Stimulated activated naive CD8-positive, alpha-beta T cell treated with anti-CD3 and anti-CD28 coated beads, Interleukin-15, amount 100 ng/mL, for 72 hours (primary cell): ENCODE results near the gene AP3B2.

ENCODE experiments used
- ATAC-seq: fragments of 150-1000 bp; cut with Tn5 transposase; 2 replicates; pipeline ENCODE4 v1.10.0; 2021; ENCODE audit warnings: mild to moderate bottlenecking, moderate library complexity
- DNase-seq, 2 donors: peaks; one replicate each; pipeline ENCODE4 v3.0.0; 2021 to 2022
- H3K27ac Mint-ChIP-seq, 2 donors: one replicate each; pipeline ENCODE4 v1.8.0; 2022; ENCODE audit warnings: mild to moderate bottlenecking in 2 of 2, mixed read lengths in 2 of 2, moderate library complexity in 2 of 2
- H3K27me3 Mint-ChIP-seq: one replicate; pipeline ENCODE4 v1.8.0; 2022; ENCODE audit warnings: mixed read lengths
- H3K4me1 Mint-ChIP-seq: one replicate; pipeline ENCODE4 v1.8.0; 2022; ENCODE audit warnings: mild to moderate bottlenecking, mixed read lengths
- H3K4me3 Mint-ChIP-seq, 2 donors: one replicate each; pipeline ENCODE4 v1.8.0; 2022; ENCODE audit warnings: mild to moderate bottlenecking in 2 of 2, mixed read lengths in 2 of 2, moderate library complexity in 1 of 2
- H3K9me3 Mint-ChIP-seq, 2 donors: one replicate each; pipeline ENCODE4 v1.8.0; 2022; ENCODE audit warnings: mixed read lengths in 2 of 2

Gene AP3B2, protein sequence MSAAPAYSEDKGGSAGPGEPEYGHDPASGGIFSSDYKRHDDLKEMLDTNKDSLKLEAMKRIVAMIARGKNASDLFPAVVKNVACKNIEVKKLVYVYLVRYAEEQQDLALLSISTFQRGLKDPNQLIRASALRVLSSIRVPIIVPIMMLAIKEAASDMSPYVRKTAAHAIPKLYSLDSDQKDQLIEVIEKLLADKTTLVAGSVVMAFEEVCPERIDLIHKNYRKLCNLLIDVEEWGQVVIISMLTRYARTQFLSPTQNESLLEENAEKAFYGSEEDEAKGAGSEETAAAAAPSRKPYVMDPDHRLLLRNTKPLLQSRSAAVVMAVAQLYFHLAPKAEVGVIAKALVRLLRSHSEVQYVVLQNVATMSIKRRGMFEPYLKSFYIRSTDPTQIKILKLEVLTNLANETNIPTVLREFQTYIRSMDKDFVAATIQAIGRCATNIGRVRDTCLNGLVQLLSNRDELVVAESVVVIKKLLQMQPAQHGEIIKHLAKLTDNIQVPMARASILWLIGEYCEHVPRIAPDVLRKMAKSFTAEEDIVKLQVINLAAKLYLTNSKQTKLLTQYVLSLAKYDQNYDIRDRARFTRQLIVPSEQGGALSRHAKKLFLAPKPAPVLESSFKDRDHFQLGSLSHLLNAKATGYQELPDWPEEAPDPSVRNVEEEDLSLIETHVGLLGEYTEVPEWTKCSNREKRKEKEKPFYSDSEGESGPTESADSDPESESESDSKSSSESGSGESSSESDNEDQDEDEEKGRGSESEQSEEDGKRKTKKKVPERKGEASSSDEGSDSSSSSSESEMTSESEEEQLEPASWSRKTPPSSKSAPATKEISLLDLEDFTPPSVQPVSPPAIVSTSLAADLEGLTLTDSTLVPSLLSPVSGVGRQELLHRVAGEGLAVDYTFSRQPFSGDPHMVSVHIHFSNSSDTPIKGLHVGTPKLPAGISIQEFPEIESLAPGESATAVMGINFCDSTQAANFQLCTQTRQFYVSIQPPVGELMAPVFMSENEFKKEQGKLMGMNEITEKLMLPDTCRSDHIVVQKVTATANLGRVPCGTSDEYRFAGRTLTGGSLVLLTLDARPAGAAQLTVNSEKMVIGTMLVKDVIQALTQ

DNA sequence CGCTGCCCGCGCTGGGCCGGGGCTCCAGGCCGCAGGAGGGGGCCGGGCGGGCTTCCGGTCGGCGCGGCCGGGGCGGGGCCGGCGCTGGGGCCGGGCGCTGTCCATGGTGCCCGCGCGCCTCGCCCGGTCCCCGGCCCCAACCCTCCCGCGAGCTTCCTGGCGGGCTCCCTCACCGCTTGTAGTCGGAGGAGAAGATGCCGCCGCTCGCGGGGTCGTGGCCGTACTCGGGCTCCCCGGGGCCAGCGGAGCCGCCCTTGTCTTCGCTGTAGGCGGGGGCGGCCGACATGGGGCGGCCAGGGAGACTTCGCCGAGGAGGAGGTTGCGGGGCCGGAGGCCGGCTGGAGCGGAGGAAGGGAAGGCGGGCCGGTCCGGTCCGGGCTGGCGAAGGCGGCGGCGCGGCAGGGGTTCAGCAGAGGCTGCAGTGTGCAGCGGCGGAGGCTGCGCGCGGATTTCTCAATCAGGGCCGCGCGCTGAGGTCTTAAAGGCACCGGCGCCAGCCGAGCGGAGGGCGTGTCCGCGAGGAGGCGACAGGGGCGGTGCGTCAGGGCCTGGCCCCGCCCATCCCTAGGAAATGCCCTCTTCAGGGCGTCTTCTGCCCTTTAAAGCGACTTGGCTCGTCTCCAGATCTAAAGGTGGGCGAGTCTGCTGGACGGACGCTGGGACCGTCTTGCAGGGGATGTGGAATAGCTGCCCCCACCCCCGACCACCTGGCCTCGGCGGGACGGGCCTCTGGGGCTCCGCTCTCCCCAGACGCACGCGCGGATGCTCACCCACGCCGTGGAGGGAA, at the start of gene AP3B2:
TSS of gene AP3B2 (minus strand) at position 455 of the 787 bp plus-strand sequence. CDS start at position 286, 169 bp downstream.
- no peak within 1 kb of the TSS for H3K27ac Mint-ChIP-seq
- peak; percentile 73 to 75 for DNase-seq
- H3K4me1 Mint-ChIP-seq, result no peaks in the 10 kb centered on the region
- no peaks in the 10 kb centered on the region for H3K9me3 Mint-ChIP-seq
- ATAC-seq, result peak; percentile 95
- H3K27me3 Mint-ChIP-seq, result peaks cover 31% of the 10 kb centered on the region
- peak within 1 kb of the TSS; percentile 68 to 69 for H3K4me3 Mint-ChIP-seq

DNA sequence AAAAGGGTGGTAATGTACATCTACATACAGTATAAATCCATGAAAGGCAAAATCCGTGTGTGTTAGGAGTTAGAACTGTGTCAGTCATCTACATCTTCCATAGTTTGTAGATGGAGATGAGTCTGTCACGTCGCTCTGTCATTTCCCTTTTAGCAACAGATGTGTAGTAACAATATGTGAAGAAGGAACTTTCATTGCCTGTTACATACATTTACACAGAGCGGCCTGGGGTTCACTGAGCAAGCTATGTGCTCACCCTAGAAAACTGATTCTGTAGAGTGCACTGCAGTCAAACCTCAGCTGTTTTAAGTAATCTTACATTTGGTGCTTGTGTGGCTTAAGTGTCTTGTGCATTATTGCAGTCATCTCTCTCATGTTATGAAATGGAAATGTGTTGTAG, 41.6 kb upstream of the AP3B2 start:
- DNase-seq (no peak), ATAC-seq (no peak)
- Mint-ChIP-seq H3K9me3 (no peaks in the 10 kb centered on the region), H3K4me3 (peak overlapping the region; percentile 97), H3K4me1 (peaks cover 60% of the 10 kb centered on the region), H3K27me3 (no peaks in the 10 kb centered on the region), H3K27ac (peak overlapping the region; percentile 96 to 97)

DNA sequence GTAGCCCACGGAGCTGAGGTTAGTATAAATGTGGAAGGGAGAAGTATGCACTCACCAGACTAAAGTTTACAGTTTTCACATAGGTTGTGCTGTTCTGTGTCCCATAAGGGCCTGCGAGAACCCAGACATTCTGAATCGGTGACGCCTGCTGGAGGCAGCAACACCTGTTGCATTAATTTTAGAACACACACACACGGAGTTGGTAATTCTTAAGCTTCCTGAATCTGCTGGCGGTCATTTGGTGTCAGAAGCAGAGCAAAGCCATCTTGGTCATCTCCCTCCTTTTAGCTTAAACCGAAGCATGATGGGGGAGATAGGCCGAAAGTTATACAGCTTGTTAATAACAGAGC, 41.1 kb upstream of the AP3B2 start:
- ATAC-seq, result peak; percentile 56
- Mint-ChIP-seq H3K27ac (peak overlapping the region; percentile 96 to 97), H3K9me3 (no peaks in the 10 kb centered on the region), H3K27me3 (no peaks in the 10 kb centered on the region), H3K4me3 (peak overlapping the region; percentile 97), H3K4me1 (peaks cover 55% of the 10 kb centered on the region)
- no peak for DNase-seq

DNA sequence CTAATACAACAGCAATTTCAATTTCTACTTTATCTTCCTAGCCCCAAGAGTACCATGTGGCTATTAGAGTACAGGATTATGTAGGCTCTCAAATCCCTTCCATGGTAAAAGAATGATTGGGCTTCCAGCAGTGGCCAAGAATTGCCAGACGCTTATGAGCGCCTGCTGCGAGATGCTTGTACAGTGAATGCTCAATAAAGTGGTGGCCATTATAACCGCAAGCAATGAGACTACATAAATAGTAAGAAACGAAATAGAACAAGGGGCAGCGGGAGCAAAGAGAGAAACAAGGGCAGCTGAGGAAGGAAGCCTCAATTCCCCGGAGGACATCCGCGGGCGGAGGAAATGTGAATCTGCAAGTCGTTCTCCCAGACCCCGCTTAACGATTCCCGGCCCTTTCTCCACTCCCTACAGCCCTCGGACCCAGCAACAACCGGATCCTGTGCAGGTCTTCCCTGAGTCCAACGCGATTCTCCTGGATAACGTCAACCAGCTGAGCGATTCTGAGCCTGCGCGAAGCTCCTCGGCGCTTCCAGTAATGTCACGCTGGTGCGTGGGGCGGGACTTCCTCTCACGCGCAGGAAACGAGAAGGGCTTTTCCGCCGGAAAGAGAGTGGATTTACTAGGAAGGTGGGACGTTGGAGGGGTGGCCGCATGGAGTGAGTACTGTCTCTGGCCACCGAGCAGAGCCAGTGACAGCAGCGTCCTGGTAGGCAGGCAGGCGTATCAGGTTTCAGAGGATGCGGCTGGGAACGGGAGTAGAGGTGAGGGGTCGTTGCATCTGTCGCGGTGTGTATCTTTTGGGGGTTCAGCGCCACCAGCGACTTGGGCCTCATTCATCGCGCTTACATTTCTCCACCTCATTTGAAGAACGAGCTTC, 40.5 kb upstream of the AP3B2 start:
- peak; percentile 67 to 80 for DNase-seq
- Mint-ChIP-seq H3K4me1 (peaks cover 51% of the 10 kb centered on the region), H3K27ac (peak overlapping the region; percentile 96 to 97), H3K9me3 (no peaks in the 10 kb centered on the region), H3K4me3 (peak overlapping the region; percentile 97), H3K27me3 (no peaks in the 10 kb centered on the region)
- peak; percentile 96 for ATAC-seq

DNA sequence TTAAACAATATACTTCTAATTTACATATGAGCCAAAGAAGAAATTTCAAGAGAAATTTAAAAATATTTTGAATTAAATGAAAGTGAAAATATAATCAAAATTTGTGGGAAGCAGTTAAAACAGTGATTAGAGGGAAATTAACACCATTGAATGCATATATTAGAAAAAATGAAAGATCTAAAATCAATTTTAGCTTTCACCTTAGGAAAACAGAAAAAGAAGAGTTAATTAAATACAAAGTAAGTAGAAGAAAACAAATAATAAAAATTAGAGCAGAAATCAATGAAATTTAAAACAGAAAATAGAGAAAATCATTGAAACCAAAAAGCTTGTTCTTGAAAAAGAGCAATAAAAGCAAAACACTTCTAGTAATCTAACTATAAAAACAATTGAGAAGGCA, 38.6 kb upstream of the AP3B2 start:
- Mint-ChIP-seq H3K27ac (no peak overlapping the region), H3K4me1 (peaks cover 36% of the 10 kb centered on the region), H3K27me3 (no peaks in the 10 kb centered on the region), H3K9me3 (no peaks in the 10 kb centered on the region), H3K4me3 (no peak overlapping the region)
- ATAC-seq (no peak), DNase-seq (no peak)

DNA sequence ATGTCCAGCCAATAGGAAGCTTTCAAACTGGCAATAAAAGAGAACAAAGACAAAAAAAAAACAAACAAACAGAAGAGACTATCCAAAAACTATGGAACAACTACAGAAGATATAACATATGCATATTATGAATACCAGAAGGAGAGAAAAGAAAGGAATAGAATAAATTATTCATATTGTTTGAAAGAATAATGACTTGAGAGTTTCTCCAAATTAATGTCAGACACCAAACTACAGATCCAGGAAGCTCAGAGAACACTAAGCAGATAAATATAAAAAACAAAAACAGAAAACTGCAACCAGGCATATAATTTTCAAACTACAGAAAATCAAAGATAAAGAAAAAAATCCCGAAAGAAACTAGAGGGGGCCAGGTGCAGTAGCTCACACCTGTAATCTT, 34.1 kb upstream of the AP3B2 start:
- no peak overlapping the region for H3K27ac Mint-ChIP-seq
- DNase-seq (no peak), ATAC-seq (no peak)
- H3K27me3 Mint-ChIP-seq, result no peaks in the 10 kb centered on the region
- H3K4me3 Mint-ChIP-seq, result no peak overlapping the region
- peaks cover 6% of the 10 kb centered on the region for H3K4me1 Mint-ChIP-seq
- no peaks in the 10 kb centered on the region for H3K9me3 Mint-ChIP-seq

DNA sequence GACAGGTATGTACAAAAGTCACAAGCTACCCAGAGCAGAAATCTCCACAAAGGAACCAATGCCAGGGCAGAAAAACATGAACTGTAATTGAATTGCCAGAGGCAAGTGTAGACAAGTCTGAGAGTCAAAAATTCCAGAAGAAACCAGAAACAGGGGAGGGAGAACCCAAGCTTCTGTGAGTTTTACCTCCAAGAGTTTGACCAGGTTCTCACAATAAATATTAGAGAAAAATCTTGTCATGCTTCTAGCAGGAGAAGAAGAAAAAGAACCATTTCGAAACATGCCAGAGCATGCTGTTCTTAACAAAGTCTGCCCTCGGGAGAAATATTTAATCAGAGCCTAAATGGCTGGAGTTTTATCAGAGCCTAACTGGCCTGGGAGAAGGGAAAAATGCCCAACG, 32.5 kb upstream of the AP3B2 start:
- ATAC-seq, result no peak
- no peak for DNase-seq
- no peak overlapping the region for H3K4me3 Mint-ChIP-seq
- no peaks in the 10 kb centered on the region for H3K4me1 Mint-ChIP-seq
- no peaks in the 10 kb centered on the region for H3K9me3 Mint-ChIP-seq
- H3K27ac Mint-ChIP-seq, result peak overlapping the region in 1 of 2 donors; percentile 28
- no peaks in the 10 kb centered on the region for H3K27me3 Mint-ChIP-seq

DNA sequence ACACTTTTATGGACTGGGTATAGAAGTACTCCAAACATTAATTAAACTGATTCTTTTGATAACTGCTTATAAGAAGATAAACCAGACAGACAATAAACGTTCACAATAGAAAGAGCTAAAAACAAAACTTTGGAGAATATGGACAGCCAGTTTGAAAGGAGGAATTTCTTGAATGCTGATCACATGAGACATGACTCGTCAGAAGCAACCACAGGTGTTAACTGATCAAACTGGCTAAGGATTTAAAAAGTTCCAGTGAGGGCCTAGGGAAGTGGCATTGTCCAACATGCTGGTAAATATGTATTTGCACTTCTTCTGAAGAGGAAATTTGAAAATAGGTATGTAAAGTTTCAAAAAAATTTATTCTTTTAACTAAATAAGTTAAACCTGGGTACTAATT, 29.4 kb upstream of the AP3B2 start:
- H3K27me3 Mint-ChIP-seq, result no peaks in the 10 kb centered on the region
- DNase-seq, result no peak

DNA sequence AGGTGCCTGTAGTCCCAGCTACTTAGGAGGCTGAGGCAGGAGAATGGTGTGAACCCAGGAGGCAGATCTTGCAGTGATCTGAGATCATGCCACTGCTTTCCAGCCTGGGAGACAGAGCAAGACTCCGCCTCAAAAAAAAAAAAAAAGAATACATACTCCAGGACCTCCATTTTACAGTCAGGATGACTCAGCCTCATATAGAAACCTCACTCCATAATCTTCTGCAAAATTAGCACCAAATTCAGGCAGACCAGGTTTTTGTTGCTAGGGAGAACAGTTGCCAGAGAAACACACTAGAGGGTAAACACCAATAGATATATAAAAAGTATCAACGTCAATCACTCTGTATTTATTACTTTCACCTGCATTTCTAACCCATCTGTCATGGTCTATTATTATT, 28.3 kb upstream of the AP3B2 start:
- H3K9me3 Mint-ChIP-seq, result no peaks in the 10 kb centered on the region
- ATAC-seq (no peak), DNase-seq (no peak)
- no peaks in the 10 kb centered on the region for H3K27me3 Mint-ChIP-seq
- H3K27ac Mint-ChIP-seq, result peak overlapping the region in 1 of 2 donors; percentile 79
- no peak overlapping the region for H3K4me3 Mint-ChIP-seq
- H3K4me1 Mint-ChIP-seq, result no peaks in the 10 kb centered on the region

More for the DNA sequence above, 29.4 kb upstream of the AP3B2 start:
- no peak overlapping the region for H3K4me3 Mint-ChIP-seq
- no peaks in the 10 kb centered on the region for H3K9me3 Mint-ChIP-seq
- ATAC-seq, result no peak
- no peaks in the 10 kb centered on the region for H3K4me1 Mint-ChIP-seq
- no peak overlapping the region for H3K27ac Mint-ChIP-seq

DNA sequence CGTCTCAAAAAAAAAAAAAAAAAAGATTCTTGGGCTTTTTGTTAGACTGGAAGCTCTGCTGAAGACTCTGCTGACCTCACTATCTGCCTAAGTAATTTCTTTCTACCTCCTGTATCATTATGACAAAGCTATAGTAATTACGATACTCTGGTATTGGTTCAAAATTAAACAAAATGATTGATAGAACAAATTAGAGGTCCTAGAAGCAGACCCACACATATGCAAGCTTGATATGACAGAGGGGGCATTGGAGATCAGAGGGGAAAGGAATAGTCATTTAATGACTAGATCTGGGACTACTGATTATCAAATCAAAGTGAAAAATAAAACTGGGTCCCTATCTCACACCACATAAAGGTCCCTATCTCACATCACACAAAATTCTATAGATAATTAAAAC, 21.9 kb upstream of the AP3B2 start:
- ATAC-seq (no peak), DNase-seq (no peak)
- H3K27me3 Mint-ChIP-seq, result no peaks in the 10 kb centered on the region
- no peak overlapping the region for H3K4me3 Mint-ChIP-seq
- no peak overlapping the region for H3K27ac Mint-ChIP-seq
- no peaks in the 10 kb centered on the region for H3K9me3 Mint-ChIP-seq
- H3K4me1 Mint-ChIP-seq, result no peaks in the 10 kb centered on the region

DNA sequence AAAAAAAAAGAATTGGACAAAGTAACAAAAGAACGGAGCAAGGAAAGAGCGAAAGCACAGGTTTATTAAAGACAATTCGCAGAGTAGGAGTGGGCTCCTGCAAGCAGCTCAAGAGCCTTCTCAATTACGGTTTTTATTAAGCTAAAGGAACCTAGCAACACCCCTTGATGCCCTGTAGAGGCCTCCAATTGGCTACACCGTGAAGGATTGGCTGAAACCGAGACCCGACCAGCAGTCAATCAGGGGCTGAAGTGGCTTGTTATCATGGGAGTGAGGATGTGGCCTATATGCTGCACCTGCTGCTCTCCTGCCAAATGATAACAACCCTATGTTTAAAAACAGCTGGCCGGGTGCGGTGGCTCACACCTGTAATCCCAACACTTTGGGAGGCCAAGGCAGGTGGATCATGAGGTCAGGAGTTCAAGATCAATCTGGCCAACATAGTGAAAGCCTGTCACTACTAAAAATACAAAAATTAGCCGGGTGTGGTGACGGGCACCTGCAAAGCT, 20.4 kb upstream of the AP3B2 start:
- Mint-ChIP-seq H3K9me3 (no peaks in the 10 kb centered on the region), H3K27me3 (no peaks in the 10 kb centered on the region), H3K4me3 (no peak overlapping the region), H3K27ac (no peak overlapping the region), H3K4me1 (no peaks in the 10 kb centered on the region)
- no peak for DNase-seq
- ATAC-seq, result no peak

DNA sequence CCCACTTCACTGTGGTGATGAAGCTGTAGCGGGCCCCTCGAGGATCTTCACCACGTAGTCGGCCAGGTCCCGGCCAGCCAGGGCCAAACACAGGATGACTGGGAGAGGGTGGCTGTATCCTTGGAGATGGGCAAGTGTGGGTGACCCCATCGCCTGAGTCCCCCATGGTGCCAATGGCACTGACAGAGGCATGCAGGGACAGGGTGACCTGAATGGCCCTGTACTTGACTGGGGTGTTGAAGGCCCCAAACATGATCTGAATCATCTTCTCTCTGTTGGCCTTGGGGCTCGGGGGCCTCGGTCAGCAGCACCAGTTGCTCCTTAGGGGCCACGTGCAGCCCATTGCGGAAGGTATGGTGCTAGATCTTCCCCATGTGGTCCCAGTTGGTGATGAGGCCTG, 17.1 kb upstream of the AP3B2 start:
- DNase-seq, result no peak
- H3K27me3 Mint-ChIP-seq, result peaks cover 7% of the 10 kb centered on the region
- no peaks in the 10 kb centered on the region for H3K9me3 Mint-ChIP-seq
- H3K27ac Mint-ChIP-seq, result no peak overlapping the region
- H3K4me3 Mint-ChIP-seq, result no peak overlapping the region
- no peaks in the 10 kb centered on the region for H3K4me1 Mint-ChIP-seq
- ATAC-seq, result no peak

DNA sequence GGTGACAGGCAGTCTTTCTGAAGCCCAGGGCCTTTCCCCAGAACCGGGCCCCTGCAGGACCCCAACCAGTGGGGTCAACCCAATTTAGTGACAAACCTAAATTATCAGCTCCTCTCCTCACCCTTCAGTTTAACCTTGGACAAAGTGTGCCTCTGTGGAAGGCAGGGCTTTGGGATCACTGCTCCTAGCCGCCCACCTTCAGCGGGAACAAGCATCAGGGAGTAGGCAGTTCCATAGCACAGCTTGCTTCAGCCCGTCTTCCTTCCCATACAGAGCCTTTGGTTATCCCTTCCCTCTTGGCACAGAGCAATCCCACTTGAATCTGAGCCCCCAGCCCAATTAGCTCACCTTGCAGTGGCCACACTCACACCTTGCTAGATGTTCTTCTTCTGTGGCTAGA, 5.3 kb upstream of the AP3B2 start:
- peaks cover 9 to 11% of the 10 kb centered on the region in 2 donors for H3K9me3 Mint-ChIP-seq
- ATAC-seq (no peak), DNase-seq (no peak)
- H3K4me3 Mint-ChIP-seq, result no peak overlapping the region
- no peaks in the 10 kb centered on the region for H3K4me1 Mint-ChIP-seq
- no peak overlapping the region for H3K27ac Mint-ChIP-seq
- H3K27me3 Mint-ChIP-seq, result peaks cover 31% of the 10 kb centered on the region

DNA sequence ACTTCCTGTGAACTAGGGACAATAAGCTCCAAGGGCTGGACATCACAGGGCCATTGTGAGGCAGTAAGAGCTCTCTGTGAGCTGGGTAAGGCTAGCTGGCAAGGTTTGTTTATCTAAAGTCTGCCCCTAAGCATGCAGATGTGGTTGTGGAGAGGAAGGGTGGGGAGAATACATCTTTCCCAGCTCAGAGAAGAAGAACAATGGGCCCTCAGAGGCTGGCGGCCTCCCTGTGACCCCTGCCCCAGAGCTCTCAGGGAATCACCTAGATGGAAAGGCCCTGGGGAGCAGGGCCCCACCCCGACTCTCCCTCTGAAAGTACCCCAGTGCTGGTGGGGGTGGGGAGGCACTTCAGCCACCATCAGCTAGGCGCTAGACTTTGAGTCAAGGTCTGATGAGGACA, 4.3 kb upstream of the AP3B2 start:
- no peaks in the 10 kb centered on the region for H3K4me1 Mint-ChIP-seq
- no peak for DNase-seq
- ATAC-seq, result no peak
- peaks cover 31% of the 10 kb centered on the region for H3K27me3 Mint-ChIP-seq
- H3K4me3 Mint-ChIP-seq, result no peak overlapping the region
- no peak overlapping the region for H3K27ac Mint-ChIP-seq
- H3K9me3 Mint-ChIP-seq, result peaks cover 9 to 11% of the 10 kb centered on the region in 2 donors
